Ishikawa (cell line): Measurements from ENCODE around the gene NTM.

ENCODE experiments used
- CEBPB ChIP-seq: IDR thresholded peaks from 2 replicates; pipeline ENCODE4 v1.6.1; 2012
- EP300 ChIP-seq: IDR thresholded peaks from 2 replicates; pipeline ENCODE4 v1.6.1; 2012; ENCODE audit warnings: borderline replicate concordance
- FOXM1 ChIP-seq: IDR thresholded peaks from 2 replicates; pipeline ENCODE4 v1.6.1; 2012; ENCODE audit warnings: low read depth, borderline replicate concordance
- MAX ChIP-seq: IDR thresholded peaks from 2 replicates; pipeline ENCODE4 v1.6.1; 2012
- NFIC ChIP-seq: IDR thresholded peaks from 2 replicates; pipeline ENCODE4 v1.6.1; 2012
- RAD21 ChIP-seq: IDR thresholded peaks from 2 replicates; pipeline ENCODE4 v1.6.1; 2012; ENCODE audit warnings: low read depth
- ZBTB7A ChIP-seq: IDR thresholded peaks from 2 replicates; pipeline ENCODE4 v1.6.1; 2012; ENCODE audit warnings: low read depth
- TF ChIP-seq, protein P1 (sequence below): IDR thresholded peaks from 2 replicates; pipeline ENCODE4 v1.6.1; 2012; ENCODE audit warnings: low read depth, mild to moderate bottlenecking

DNA sequence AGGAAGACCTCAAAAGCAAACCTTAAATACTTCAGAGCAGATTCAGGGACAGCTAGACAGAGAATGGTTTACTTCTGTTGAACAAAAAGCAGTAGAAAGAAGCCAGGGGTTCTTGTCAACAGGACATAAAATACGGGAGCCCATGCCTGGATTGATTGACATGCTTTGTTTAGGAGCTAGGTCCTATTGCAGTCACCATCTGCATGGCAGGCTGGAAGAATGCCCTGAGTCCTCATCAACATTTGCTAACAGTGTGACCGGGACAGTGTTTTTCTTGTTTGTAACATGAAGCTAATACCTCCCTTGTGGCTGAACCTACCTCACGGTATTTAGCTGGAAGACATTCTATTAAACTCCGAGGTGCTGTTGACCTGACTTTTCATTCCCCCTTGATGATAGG, 225.4 kb downstream of the NTM start:
- no peak for TF ChIP-seq CEBPB
- TF ChIP-seq NFIC = no peak
- TF ChIP-seq EP300 = no peak
- no peak for TF ChIP-seq ZBTB7A
- TF ChIP-seq, protein P1, sequence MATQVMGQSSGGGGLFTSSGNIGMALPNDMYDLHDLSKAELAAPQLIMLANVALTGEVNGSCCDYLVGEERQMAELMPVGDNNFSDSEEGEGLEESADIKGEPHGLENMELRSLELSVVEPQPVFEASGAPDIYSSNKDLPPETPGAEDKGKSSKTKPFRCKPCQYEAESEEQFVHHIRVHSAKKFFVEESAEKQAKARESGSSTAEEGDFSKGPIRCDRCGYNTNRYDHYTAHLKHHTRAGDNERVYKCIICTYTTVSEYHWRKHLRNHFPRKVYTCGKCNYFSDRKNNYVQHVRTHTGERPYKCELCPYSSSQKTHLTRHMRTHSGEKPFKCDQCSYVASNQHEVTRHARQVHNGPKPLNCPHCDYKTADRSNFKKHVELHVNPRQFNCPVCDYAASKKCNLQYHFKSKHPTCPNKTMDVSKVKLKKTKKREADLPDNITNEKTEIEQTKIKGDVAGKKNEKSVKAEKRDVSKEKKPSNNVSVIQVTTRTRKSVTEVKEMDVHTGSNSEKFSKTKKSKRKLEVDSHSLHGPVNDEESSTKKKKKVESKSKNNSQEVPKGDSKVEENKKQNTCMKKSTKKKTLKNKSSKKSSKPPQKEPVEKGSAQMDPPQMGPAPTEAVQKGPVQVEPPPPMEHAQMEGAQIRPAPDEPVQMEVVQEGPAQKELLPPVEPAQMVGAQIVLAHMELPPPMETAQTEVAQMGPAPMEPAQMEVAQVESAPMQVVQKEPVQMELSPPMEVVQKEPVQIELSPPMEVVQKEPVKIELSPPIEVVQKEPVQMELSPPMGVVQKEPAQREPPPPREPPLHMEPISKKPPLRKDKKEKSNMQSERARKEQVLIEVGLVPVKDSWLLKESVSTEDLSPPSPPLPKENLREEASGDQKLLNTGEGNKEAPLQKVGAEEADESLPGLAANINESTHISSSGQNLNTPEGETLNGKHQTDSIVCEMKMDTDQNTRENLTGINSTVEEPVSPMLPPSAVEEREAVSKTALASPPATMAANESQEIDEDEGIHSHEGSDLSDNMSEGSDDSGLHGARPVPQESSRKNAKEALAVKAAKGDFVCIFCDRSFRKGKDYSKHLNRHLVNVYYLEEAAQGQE = no peak
- TF ChIP-seq RAD21 = no peak
- no peak for TF ChIP-seq MAX
- TF ChIP-seq FOXM1 = no peak
